H9 (cell line): ENCODE results near the gene LIPM. TPM values are rescaled to one million over a fixed set of nuclear protein-coding genes. Genes with fewer than 3 reads are reported as not detected.

Source experiments
- DNase-seq: peaks from one replicate; pipeline ENCODE4 v3.0.0-alpha.2; 2017
- H2AFZ ChIP-seq: one replicate; pipeline ENCODE4 v1.6.1; 2013; ENCODE audit warnings: mild to moderate bottlenecking, low read length, control low read depth, moderate library complexity
- H2AK5ac ChIP-seq: 2 replicates; pipeline ENCODE4 v1.6.1; 2013; ENCODE audit warnings: low read length, control low read depth, mixed read lengths; ENCODE audit not compliant: insufficient read length
- H2BK120ac ChIP-seq: one replicate; pipeline ENCODE4 v1.6.1; 2013; ENCODE audit warnings: low read depth, mild to moderate bottlenecking, low read length, control low read depth, inconsistent platforms; ENCODE audit not compliant: poor library complexity, severe bottlenecking
- H2BK12ac ChIP-seq: 2 replicates; pipeline ENCODE4 v1.6.1; 2013; ENCODE audit warnings: low read length, control low read depth, mixed read lengths, low read depth; ENCODE audit not compliant: insufficient read length
- H2BK15ac ChIP-seq: 2 replicates; pipeline ENCODE4 v1.6.1; 2013; ENCODE audit warnings: low read depth, low read length, control low read depth
- H2BK20ac ChIP-seq: one replicate; pipeline ENCODE4 v1.6.1; 2013; ENCODE audit warnings: low read depth, mild to moderate bottlenecking, low read length, control low read depth, inconsistent platforms; ENCODE audit not compliant: poor library complexity, severe bottlenecking
- H2BK5ac ChIP-seq: 2 replicates; pipeline ENCODE4 v1.6.1; 2013; ENCODE audit warnings: low read length, control low read depth, mixed read lengths; ENCODE audit not compliant: insufficient read length
- H3K14ac ChIP-seq: 2 replicates; pipeline ENCODE4 v1.6.1; 2013; ENCODE audit warnings: low read length, control low read depth; ENCODE audit not compliant: insufficient read depth
- H3K18ac ChIP-seq: 2 replicates; pipeline ENCODE4 v1.6.1; 2013; ENCODE audit warnings: low read depth, mild to moderate bottlenecking, mixed read lengths, low read length, control low read depth; ENCODE audit not compliant: insufficient read length
- H3K23ac ChIP-seq: 2 replicates; pipeline ENCODE4 v1.6.1; 2013; ENCODE audit warnings: low read length, control low read depth, mixed read lengths, low read depth; ENCODE audit not compliant: insufficient read length
- H3K23me2 ChIP-seq: 2 replicates; pipeline ENCODE4 v1.6.1; 2013; ENCODE audit warnings: low read depth, mild to moderate bottlenecking, mixed read lengths, low read length, control low read depth; ENCODE audit not compliant: insufficient read length, poor library complexity, severe bottlenecking
- H3K27ac ChIP-seq: 2 replicates; pipeline ENCODE4 v1.5.1; 2013; ENCODE audit warnings: low read length, control low read depth, mixed read lengths, low read depth; ENCODE audit not compliant: insufficient read length
- H3K27me3 ChIP-seq: 2 replicates; pipeline ENCODE4 v1.6.1; 2013; ENCODE audit warnings: low read length, control low read depth, inconsistent platforms; ENCODE audit not compliant: insufficient read depth
- H3K4ac ChIP-seq: 2 replicates; pipeline ENCODE4 v1.6.1; 2013; ENCODE audit warnings: low read depth, mild to moderate bottlenecking, control low read depth, inconsistent platforms, low read length, moderate library complexity
- H3K4me1 ChIP-seq: 2 replicates; pipeline ENCODE4 v1.6.1; 2013; ENCODE audit warnings: low read length, control low read depth, inconsistent platforms; ENCODE audit not compliant: insufficient read depth
- H3K4me2 ChIP-seq: 2 replicates; pipeline ENCODE4 v1.6.1; 2013; ENCODE audit warnings: low read length, control low read depth, mixed read lengths; ENCODE audit not compliant: insufficient read length, insufficient read depth
- H3K56ac ChIP-seq: 2 replicates; pipeline ENCODE4 v1.6.1; 2013; ENCODE audit warnings: low read depth, mild to moderate bottlenecking, mixed read lengths, low read length, control low read depth; ENCODE audit not compliant: insufficient read length
- H3K79me1 ChIP-seq: 2 replicates; pipeline ENCODE4 v1.6.1; 2013; ENCODE audit warnings: low read depth, mild to moderate bottlenecking, moderate library complexity, low read length, control low read depth, inconsistent platforms; ENCODE audit not compliant: insufficient read depth, poor library complexity, severe bottlenecking
- H3K79me2 ChIP-seq: 2 replicates; pipeline ENCODE4 v1.6.1; 2013; ENCODE audit warnings: low read length, control low read depth, inconsistent platforms; ENCODE audit not compliant: insufficient read depth
- H3K9ac ChIP-seq: 2 replicates; pipeline ENCODE4 v1.6.1; 2013; ENCODE audit warnings: low read length, control low read depth, mixed read lengths; ENCODE audit not compliant: insufficient read length; ENCODE audit errors: extremely low read depth
- H3K9me3 ChIP-seq: one replicate; pipeline ENCODE4 v1.6.1; 2013; ENCODE audit warnings: low read depth, low read length, inconsistent platforms; ENCODE audit not compliant: control insufficient read depth
- H3T11ph ChIP-seq: one replicate; pipeline ENCODE4 v1.6.1; 2013; ENCODE audit warnings: mild to moderate bottlenecking, low read length, control low read depth, inconsistent platforms
- H4K20me1 ChIP-seq: one replicate; pipeline ENCODE4 v1.6.1; 2013; ENCODE audit not compliant: control insufficient read depth, insufficient read length, insufficient read depth
- H4K5ac ChIP-seq: 2 replicates; pipeline ENCODE4 v1.6.1; 2013; ENCODE audit warnings: low read depth, mild to moderate bottlenecking, mixed read lengths, low read length, control low read depth; ENCODE audit not compliant: insufficient read length
- H4K8ac ChIP-seq: replicated peaks from 2 replicates; pipeline ENCODE4 v1.6.1; 2013; ENCODE audit warnings: low read length, control low read depth, mixed read lengths, low read depth; ENCODE audit not compliant: insufficient read length
- H4K91ac ChIP-seq: 2 replicates; pipeline ENCODE4 v1.6.1; 2013; ENCODE audit warnings: low read depth, mild to moderate bottlenecking, moderate library complexity, mixed read lengths, low read length, control low read depth; ENCODE audit not compliant: insufficient read length
- H3K27ac Mint-ChIP-seq, 3 experiments: 2 replicates in 2 of 3; 3 replicates in 1 of 3; pipeline ENCODE4 v1.8.0; 2020 to 2021; ENCODE audit warnings: mixed read lengths in 3 of 3, mild to moderate bottlenecking in 1 of 3, moderate library complexity in 1 of 3
- H3K27me3 Mint-ChIP-seq: 2 replicates; pipeline ENCODE4 v1.8.0; 2021; ENCODE audit warnings: low read depth, mild to moderate bottlenecking, moderate library complexity, mixed read lengths
- H3K36me3 Mint-ChIP-seq, 3 experiments: 2 replicates in 2 of 3; 3 replicates in 1 of 3; pipeline ENCODE4 v1.8.0; 2020 to 2021; ENCODE audit warnings: low read depth in 3 of 3, mixed read lengths in 3 of 3; ENCODE audit not compliant: insufficient read depth in 1 of 3
- H3K4me1 Mint-ChIP-seq, 2 experiments: 2 replicates each; pipeline ENCODE4 v1.8.0; 2020; ENCODE audit warnings: mixed read lengths in 2 of 2
- H3K4me3 Mint-ChIP-seq, 2 experiments: 2 replicates in 1 of 2; 3 replicates in 1 of 2; pipeline ENCODE4 v1.8.0; 2020 to 2021; ENCODE audit warnings: mild to moderate bottlenecking in 2 of 2, mixed read lengths in 2 of 2, moderate library complexity in 1 of 2
- H3K9me3 Mint-ChIP-seq, 2 experiments: 2 replicates in 1 of 2; 3 replicates in 1 of 2; pipeline ENCODE4 v1.8.0; 2020; ENCODE audit warnings: mild to moderate bottlenecking in 2 of 2, mixed read lengths in 2 of 2, moderate library complexity in 1 of 2
- WGBS: extraction: QIAGEN DNeasy Blood & Tissue Kit; methylation state at CpG from one replicate; pipeline ENCODE4 v1.1.7; 2013; ENCODE audit warnings: missing lambda C conversion rate, low lambda C conversion rate, mixed read lengths; ENCODE audit not compliant: insufficient read length; ENCODE audit errors: extremely low coverage; 5-methylcytosine and 5-hydroxymethylcytosine counted together
- total RNA-seq: library from RNA; stranded (reverse); gene quantifications from 2 replicates; pipeline ENCODE4 v1.2.1, GENCODE V29; 2021
- TF ChIP-seq, protein P1 (sequence below): fragments of 200-600 bp; sonication (generic); conservative IDR thresholded peaks from 3 replicates; pipeline ENCODE4 v1.8.0; 2021; ENCODE audit warnings: antibody characterized with exemption, mild to moderate bottlenecking

LIPM gene
- total RNA-seq, 1 experiment from 2014 or later: not detected

DNA sequence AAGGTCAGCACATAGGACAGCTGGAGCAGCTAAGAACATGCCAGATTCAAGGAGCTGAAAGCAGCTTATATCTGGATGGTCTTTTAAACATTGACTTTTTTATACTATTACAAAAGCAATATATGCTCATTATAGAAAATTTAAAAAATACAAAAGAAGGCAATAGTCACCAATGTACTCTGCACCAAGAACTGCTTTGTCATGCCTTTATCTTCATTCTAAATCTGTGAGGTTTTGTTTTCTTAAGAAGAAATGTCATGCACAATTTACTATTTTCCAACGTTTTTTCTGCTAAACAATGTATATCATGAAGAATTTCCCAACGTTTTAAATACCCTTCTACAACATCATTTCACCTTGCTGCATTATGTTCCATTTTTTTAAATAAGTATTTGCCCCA is 2.8 kb downstream of the LIPM start:
- Histone ChIP-seq H3K14ac (no peak overlapping the region), H2AFZ (no peak overlapping the region), H3T11ph (no peak overlapping the region), H4K20me1 (no peaks in the 10 kb centered on the region), H2BK12ac (no peak overlapping the region), H3K4me1 (0 out of 2 replicates have a peak, but pooled peaks cover 2% of the 10 kb centered on the region), H3K9ac (no peak overlapping the region), H3K18ac (no peak overlapping the region), H3K79me2 (no peaks in the 10 kb centered on the region), H3K23me2 (no peaks in the 10 kb centered on the region), H4K91ac (no peak overlapping the region), H2BK5ac (no peak overlapping the region), H2BK15ac (no peak overlapping the region), H2BK120ac (no peak overlapping the region), H3K23ac (no peak overlapping the region), H2AK5ac (no peak overlapping the region), H3K9me3 (no peaks in the 10 kb centered on the region), H3K79me1 (no peaks in the 10 kb centered on the region), H2BK20ac (no peak overlapping the region), H3K27me3 (no peaks in the 10 kb centered on the region), H3K4me2 (no peak overlapping the region), H4K5ac (no peak overlapping the region), H4K8ac (no peak overlapping the region), H3K27ac (no peak overlapping the region), H3K4ac (no peak overlapping the region), H3K56ac (no peak overlapping the region)
- no CpG with 5 or more reads among the region's 2 CpGs for WGBS
- H3K36me3 Mint-ChIP-seq: no peaks in the 10 kb centered on the region
- peaks cover 3% of the 10 kb centered on the region for H3K27me3 Mint-ChIP-seq
- H3K4me1 Mint-ChIP-seq: peaks cover 10 to 14% of the 10 kb centered on the region in 2 experiments
- no peak overlapping the region for H3K27ac Mint-ChIP-seq
- H3K4me3 Mint-ChIP-seq: no peak overlapping the region
- H3K9me3 Mint-ChIP-seq: no peaks in the 10 kb centered on the region
- TF ChIP-seq, protein P1, sequence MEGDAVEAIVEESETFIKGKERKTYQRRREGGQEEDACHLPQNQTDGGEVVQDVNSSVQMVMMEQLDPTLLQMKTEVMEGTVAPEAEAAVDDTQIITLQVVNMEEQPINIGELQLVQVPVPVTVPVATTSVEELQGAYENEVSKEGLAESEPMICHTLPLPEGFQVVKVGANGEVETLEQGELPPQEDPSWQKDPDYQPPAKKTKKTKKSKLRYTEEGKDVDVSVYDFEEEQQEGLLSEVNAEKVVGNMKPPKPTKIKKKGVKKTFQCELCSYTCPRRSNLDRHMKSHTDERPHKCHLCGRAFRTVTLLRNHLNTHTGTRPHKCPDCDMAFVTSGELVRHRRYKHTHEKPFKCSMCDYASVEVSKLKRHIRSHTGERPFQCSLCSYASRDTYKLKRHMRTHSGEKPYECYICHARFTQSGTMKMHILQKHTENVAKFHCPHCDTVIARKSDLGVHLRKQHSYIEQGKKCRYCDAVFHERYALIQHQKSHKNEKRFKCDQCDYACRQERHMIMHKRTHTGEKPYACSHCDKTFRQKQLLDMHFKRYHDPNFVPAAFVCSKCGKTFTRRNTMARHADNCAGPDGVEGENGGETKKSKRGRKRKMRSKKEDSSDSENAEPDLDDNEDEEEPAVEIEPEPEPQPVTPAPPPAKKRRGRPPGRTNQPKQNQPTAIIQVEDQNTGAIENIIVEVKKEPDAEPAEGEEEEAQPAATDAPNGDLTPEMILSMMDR: no peak
- DNase-seq: no peak
